HG02870 (cell line): Measurements from ENCODE around the gene SPATA19.

ENCODE experiments used
- ATAC-seq: cut with Tn5 transposase; IDR thresholded peaks from one replicate; pipeline ENCODE4 v1.9.1; 2021; ENCODE audit warnings: mild to moderate bottlenecking, moderate library complexity; ENCODE audit not compliant: unreplicated experiment

The SPATA19 gene

GRCh38 chr11:133819114-133819513 lies 26.2 kb downstream of the SPATA19 start:
- no peak for ATAC-seq

- ATAC-seq: no peak
Observed at GRCh38 chr11:133818302-133818701, 27.0 kb downstream of the SPATA19 start.

GRCh38 chr11:133817449-133817848 lies 27.9 kb downstream of the SPATA19 start:
- ATAC-seq: no peak

- no peak for ATAC-seq
Observed at GRCh38 chr11:133816146-133816870, 29.0 kb downstream of the SPATA19 start.

GRCh38 chr11:133815636-133816035 lies 29.7 kb downstream of the SPATA19 start:
- ATAC-seq: no peak

- ATAC-seq: no peak
Observed at GRCh38 chr11:133814588-133815100, 30.7 kb downstream of the SPATA19 start.

GRCh38 chr11:133811850-133812685 lies 33.2 kb downstream of the SPATA19 start:
- ATAC-seq: no peak

- ATAC-seq: no peak
Observed at GRCh38 chr11:133810766-133811165, 34.5 kb downstream of the SPATA19 start.

- no peak for ATAC-seq
Observed at GRCh38 chr11:133809569-133810491, 35.5 kb downstream of the SPATA19 start.

GRCh38 chr11:133808393-133809140 lies 36.7 kb downstream of the SPATA19 start:
- no peak for ATAC-seq

GRCh38 chr11:133803026-133803425 lies 42.3 kb downstream of the SPATA19 start:
- no peak for ATAC-seq

GRCh38 chr11:133801356-133801755 lies 44.0 kb downstream of the SPATA19 start:
- no peak for ATAC-seq

GRCh38 chr11:133800666-133801065 lies 44.6 kb downstream of the SPATA19 start:
- ATAC-seq: no peak

GRCh38 chr11:133797554-133797953 lies 47.8 kb downstream of the SPATA19 start:
- ATAC-seq: no peak

- ATAC-seq: no peak
Observed at GRCh38 chr11:133796043-133796795, 49.1 kb downstream of the SPATA19 start.

GRCh38 chr11:133795088-133795487 lies 50.2 kb downstream of the SPATA19 start:
- no peak for ATAC-seq

- no peak for ATAC-seq
Observed at GRCh38 chr11:133794205-133794604, 51.1 kb downstream of the SPATA19 start.

- ATAC-seq: no peak
Observed at GRCh38 chr11:133793271-133794035, 51.9 kb downstream of the SPATA19 start.

GRCh38 chr11:133790995-133791394 lies 54.3 kb downstream of the SPATA19 start:
- ATAC-seq: no peak
